ENCODE data around the gene NRXN3. TPM values are rescaled to one million over a fixed set of nuclear protein-coding genes. Genes with fewer than 3 reads are reported as not detected.

NRXN3 gene
- total and polyA plus RNA-seq, 2 of the 4 experiments (the other 2 are of a cell fraction), result 4.8 to 25.1 TPM

- Histone ChIP-seq H2BK120ac (ENCODE audit: low read depth, low read length) (no peak overlapping the region), H3K27me3 (ENCODE audit: control insufficient read depth, insufficient read depth, low read length) (no peaks in the 10 kb centered on the region), H2BK20ac (ENCODE audit: low read depth, low read length) (no peak overlapping the region), H3K4me3 (ENCODE audit: insufficient read depth, low read depth, low read length) (no peak overlapping the region), H3K4me1 (ENCODE audit: control insufficient read depth, insufficient read depth, low read length) (no peaks in the 10 kb centered on the region), H2AK5ac (ENCODE audit: low read depth, low read length) (no peak overlapping the region), H2AFZ (replicated peaks; ENCODE audit: low read length, poor library complexity) (no peak overlapping the region), H3K23ac (ENCODE audit: low read depth, low read length) (no peak overlapping the region), H3K4me2 (ENCODE audit: low read depth, low read length) (no peak overlapping the region), H2AK9ac (replicated peaks; ENCODE audit: low read depth, low read length, poor library complexity) (no peak overlapping the region), H4K5ac (ENCODE audit: low read depth, low read length) (no peak overlapping the region), H2BK15ac (ENCODE audit: low read depth, low read length) (no peak overlapping the region), H3K4ac (ENCODE audit: low read depth, low read length) (no peak overlapping the region), H4K20me1 (ENCODE audit: insufficient read depth, low read length) (no peaks in the 10 kb centered on the region), H3K56ac (ENCODE audit: extremely low read depth, insufficient read depth, low read length) (no peak overlapping the region), H4K8ac (ENCODE audit: low read depth in 2 of 2, low read length in 2 of 2) (no peak overlapping the region), H3K36me3 (ENCODE audit: control insufficient read depth, insufficient read depth, low read length) (no peaks in the 10 kb centered on the region), H2BK5ac (ENCODE audit: low read depth, low read length, poor library complexity, severe bottlenecking) (no peak overlapping the region), H3K14ac (replicated peaks; ENCODE audit: low read depth, low read length) (no peak overlapping the region), H3K18ac (ENCODE audit: low read depth, low read length) (no peak overlapping the region), H3K9me3 (ENCODE audit: control insufficient read depth, insufficient read depth, low read length) (no peaks in the 10 kb centered on the region), H4K91ac (ENCODE audit: insufficient read depth, low read depth, low read length) (no peak overlapping the region), H3K9ac (ENCODE audit: low read depth, low read length) (no peak overlapping the region), H3K27ac (ENCODE audit: insufficient read depth, low read length) (no peak overlapping the region), H3K79me1 (ENCODE audit: low read depth in 1 of 2, low read length in 2 of 2) (no peaks in the 10 kb centered on the region; a peak in 1 of 4 replicates), H3K9me1 (ENCODE audit: insufficient read depth, low read length) (0 out of 2 replicates have a peak, but pooled peaks cover 2% of the 10 kb centered on the region)
- in situ Hi-C loops (cut with MboI; ENCODE audit: low sequenced_read_pairs), result no loop called here
- dilution Hi-C loops (cut with HindIII; ENCODE audit: low sequenced_read_pairs, unreplicated experiment), result no loop called here
- WGBS, 2 experiments (ENCODE audit: extremely low coverage in 2 of 2, insufficient read length in 1 of 2), result no CpG with 5 or more reads among the region's 2 CpGs
- no TSS peak for BruUV-seq (replicated peaks)
- no peak for DNase-seq
- ChIA-PET CTCF (no interaction called here), POLR2A (ENCODE audit: unreplicated experiment) (interaction anchor here (0.6 kb wide), 1 partner anchor 43 kb away, joined by 4 read pairs; no protein-coding TSS in a partner anchor)
- no peak for TF ChIP-seq CTCF (conservative IDR thresholded peaks at IDR 0.05; ENCODE audit: low read depth, low read length)
- TF ChIP-seq NFE2L2 (IDR thresholded peaks at IDR 0.05; ENCODE audit: low read depth, low read length), result no peak
- no peak for TF ChIP-seq CEBPB (IDR thresholded peaks at IDR 0.05; ENCODE audit: low read depth, low read length)
- TF ChIP-seq POLR2A (IDR thresholded peaks at IDR 0.05; ENCODE audit: low read depth, low read length), result no peak
- no peak for ATAC-seq (ENCODE audit: low read depth)
- intact Hi-C loops (cut with micrococcal nuclease), result no loop called here
Measured at GRCh38 chr14:79826362-79826761, 1656.2 kb downstream of the NRXN3 start.

All from IMR-90 (cell line).